Measurements from ENCODE around the gene SRSF5. TPM values are rescaled to one million over a fixed set of nuclear protein-coding genes. Genes with fewer than 3 reads are reported as not detected.

SRSF5 gene
- total RNA-seq, 1 donor from 2014 or later = 279 TPM

DNA sequence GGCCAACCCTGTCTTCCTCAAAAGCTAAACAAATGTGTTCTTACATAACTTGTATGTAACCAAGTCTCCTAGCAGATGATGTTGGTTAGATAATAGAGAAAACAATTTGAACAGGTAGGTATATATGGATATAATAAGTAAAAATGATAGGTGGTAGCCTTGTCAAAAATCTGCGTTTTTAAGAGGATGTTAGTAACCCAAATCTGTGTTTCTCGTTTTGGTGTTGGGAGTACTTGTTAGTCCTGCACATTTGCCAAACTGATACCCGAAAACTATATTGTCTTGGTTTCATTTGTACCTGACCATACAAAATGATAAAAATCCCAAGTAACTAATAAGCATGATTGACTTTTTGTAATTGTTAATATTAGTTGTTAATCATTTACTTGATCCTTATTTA is 8.1 kb downstream of the SRSF5 start:
- Mint-ChIP-seq H3K27ac (ENCODE audit: unreplicated experiment) (no peak overlapping the region), H3K4me1 (ENCODE audit: unreplicated experiment) (peaks cover 6% of the 10 kb centered on the region), H3K9me3 (ENCODE audit: unreplicated experiment) (no peaks in the 10 kb centered on the region), H3K36me3 (ENCODE audit: unreplicated experiment) (peaks cover 66% of the 10 kb centered on the region), H3K27me3 (ENCODE audit: unreplicated experiment) (no peaks in the 10 kb centered on the region), H3K4me3 (ENCODE audit: unreplicated experiment) (no peak overlapping the region)
- TF ChIP-seq, protein P1, sequence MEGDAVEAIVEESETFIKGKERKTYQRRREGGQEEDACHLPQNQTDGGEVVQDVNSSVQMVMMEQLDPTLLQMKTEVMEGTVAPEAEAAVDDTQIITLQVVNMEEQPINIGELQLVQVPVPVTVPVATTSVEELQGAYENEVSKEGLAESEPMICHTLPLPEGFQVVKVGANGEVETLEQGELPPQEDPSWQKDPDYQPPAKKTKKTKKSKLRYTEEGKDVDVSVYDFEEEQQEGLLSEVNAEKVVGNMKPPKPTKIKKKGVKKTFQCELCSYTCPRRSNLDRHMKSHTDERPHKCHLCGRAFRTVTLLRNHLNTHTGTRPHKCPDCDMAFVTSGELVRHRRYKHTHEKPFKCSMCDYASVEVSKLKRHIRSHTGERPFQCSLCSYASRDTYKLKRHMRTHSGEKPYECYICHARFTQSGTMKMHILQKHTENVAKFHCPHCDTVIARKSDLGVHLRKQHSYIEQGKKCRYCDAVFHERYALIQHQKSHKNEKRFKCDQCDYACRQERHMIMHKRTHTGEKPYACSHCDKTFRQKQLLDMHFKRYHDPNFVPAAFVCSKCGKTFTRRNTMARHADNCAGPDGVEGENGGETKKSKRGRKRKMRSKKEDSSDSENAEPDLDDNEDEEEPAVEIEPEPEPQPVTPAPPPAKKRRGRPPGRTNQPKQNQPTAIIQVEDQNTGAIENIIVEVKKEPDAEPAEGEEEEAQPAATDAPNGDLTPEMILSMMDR (IDR thresholded peaks at IDR 0.05) = no peak
- no peak for DNase-seq (ENCODE audit: extremely low spot score, unreplicated experiment)

DNA sequence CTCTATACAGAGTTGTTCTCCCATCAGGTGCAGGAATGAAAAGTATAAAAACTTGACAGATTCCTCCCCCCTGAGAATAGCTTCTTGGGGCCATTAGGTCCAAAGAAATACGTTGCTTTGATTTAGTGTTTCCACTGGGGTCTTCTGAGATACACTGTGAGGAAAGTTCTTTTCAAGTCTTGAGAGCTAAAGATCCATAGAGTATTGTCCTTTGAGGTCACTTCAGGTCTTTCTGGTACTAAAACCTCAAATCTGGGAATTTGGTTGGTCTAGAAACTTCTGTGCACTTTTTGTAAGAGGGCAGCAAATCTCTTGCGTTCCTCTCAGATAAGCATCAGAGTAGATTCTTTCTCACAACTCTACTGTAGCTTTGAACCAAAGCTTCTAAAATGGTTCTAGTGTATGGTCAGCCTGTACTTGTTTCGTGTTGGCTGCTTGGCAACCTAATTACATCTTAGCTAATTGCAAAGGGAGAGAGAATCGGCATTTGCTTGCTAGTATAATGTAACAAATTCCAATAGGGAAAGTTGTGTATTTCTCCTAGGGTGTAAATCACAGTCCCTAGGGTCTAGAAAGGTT is 10.0 kb downstream of the SRSF5 start:
- TF ChIP-seq, protein P1 (IDR thresholded peaks at IDR 0.05) = no peak
- H3K27me3 Mint-ChIP-seq (ENCODE audit: unreplicated experiment) = no peaks in the 10 kb centered on the region
- H3K9me3 Mint-ChIP-seq (ENCODE audit: unreplicated experiment) = no peaks in the 10 kb centered on the region
- no peaks in the 10 kb centered on the region for H3K4me1 Mint-ChIP-seq (ENCODE audit: unreplicated experiment)
- no peak overlapping the region for H3K27ac Mint-ChIP-seq (ENCODE audit: unreplicated experiment)
- peaks cover 52% of the 10 kb centered on the region for H3K36me3 Mint-ChIP-seq (ENCODE audit: unreplicated experiment)
- no peak overlapping the region for H3K4me3 Mint-ChIP-seq (ENCODE audit: unreplicated experiment)
- no peak for DNase-seq (ENCODE audit: extremely low spot score, unreplicated experiment)

DNA sequence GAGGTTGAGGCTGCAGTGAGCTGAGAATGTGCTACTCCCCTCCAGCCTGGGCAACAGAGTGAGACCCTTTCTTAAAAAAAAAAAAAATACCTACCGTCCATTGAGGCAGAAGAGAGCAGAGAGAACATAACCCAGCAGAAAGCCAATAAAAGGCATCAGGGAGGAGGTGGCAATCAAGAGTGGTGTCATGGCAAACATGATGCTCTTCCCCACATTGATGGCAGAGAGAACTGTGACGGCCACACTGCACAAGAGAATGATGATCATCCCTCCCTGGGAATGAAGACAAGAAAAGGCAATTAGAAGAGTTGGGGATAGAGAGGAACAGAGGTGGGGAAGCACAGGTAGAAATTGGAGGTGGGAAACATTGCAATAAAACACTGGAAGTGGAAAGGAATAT is 12.1 kb downstream of the SRSF5 start:
- TF ChIP-seq, protein P1 (IDR thresholded peaks at IDR 0.05) = no peak
- Mint-ChIP-seq H3K27me3 (ENCODE audit: unreplicated experiment) (no peaks in the 10 kb centered on the region), H3K9me3 (ENCODE audit: unreplicated experiment) (no peaks in the 10 kb centered on the region), H3K4me3 (ENCODE audit: unreplicated experiment) (no peak overlapping the region), H3K36me3 (ENCODE audit: unreplicated experiment) (peaks cover 37% of the 10 kb centered on the region), H3K27ac (ENCODE audit: unreplicated experiment) (no peak overlapping the region), H3K4me1 (ENCODE audit: unreplicated experiment) (no peaks in the 10 kb centered on the region)
- no peak for DNase-seq (ENCODE audit: extremely low spot score, unreplicated experiment)

DNA sequence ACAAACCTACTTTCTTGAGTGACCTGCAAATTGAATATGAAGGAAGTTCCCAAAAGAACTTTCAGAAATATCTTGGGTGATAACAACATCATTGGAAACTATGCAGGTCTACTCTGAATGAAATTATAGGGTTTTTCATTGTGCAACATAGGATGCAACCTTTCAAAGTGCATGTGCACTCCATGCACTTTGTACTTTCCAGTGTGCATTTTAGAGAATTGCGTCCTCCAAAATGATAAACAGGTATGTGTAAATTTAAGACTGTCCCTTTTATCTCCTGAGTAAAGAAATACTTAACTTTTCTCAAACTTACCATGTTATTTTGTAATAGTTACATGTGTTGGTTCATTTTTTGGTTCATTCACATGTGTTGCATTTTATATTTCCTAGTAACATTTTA is 13.2 kb downstream of the SRSF5 start:
- no peak for DNase-seq (ENCODE audit: extremely low spot score, unreplicated experiment)
- no peak overlapping the region for H3K4me3 Mint-ChIP-seq (ENCODE audit: unreplicated experiment)
- no peak overlapping the region for H3K27ac Mint-ChIP-seq (ENCODE audit: unreplicated experiment)
- H3K9me3 Mint-ChIP-seq (ENCODE audit: unreplicated experiment) = no peaks in the 10 kb centered on the region
- H3K27me3 Mint-ChIP-seq (ENCODE audit: unreplicated experiment) = no peaks in the 10 kb centered on the region
- H3K36me3 Mint-ChIP-seq (ENCODE audit: unreplicated experiment) = peaks cover 33% of the 10 kb centered on the region
- H3K4me1 Mint-ChIP-seq (ENCODE audit: unreplicated experiment) = no peaks in the 10 kb centered on the region
- TF ChIP-seq, protein P1 (IDR thresholded peaks at IDR 0.05) = no peak

DNA sequence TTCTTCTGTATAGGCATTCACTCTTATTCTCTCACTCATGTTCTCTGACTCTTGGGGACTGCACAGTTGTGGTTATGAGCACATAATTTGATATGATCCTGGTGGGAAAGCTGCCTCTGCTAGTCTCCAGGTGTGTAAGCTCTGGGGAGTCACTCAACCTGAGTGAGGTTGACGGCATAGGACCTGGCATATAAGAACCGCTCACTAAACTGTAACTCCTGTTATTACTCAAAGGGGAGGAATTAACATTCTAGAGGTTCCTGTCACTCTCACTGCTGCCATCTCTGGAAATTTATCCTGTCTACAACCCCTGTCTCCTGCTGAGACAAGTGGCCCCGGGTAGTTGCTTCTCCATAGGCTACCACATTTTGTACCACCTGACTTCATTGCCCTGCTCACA is 14.0 kb downstream of the SRSF5 start:
- H3K27ac Mint-ChIP-seq (ENCODE audit: unreplicated experiment) = no peak overlapping the region
- H3K27me3 Mint-ChIP-seq (ENCODE audit: unreplicated experiment) = no peaks in the 10 kb centered on the region
- H3K4me3 Mint-ChIP-seq (ENCODE audit: unreplicated experiment) = no peak overlapping the region
- no peaks in the 10 kb centered on the region for H3K4me1 Mint-ChIP-seq (ENCODE audit: unreplicated experiment)
- TF ChIP-seq, protein P1 (IDR thresholded peaks at IDR 0.05) = no peak
- no peak for DNase-seq (ENCODE audit: extremely low spot score, unreplicated experiment)
- H3K36me3 Mint-ChIP-seq (ENCODE audit: unreplicated experiment) = peaks cover 26% of the 10 kb centered on the region
- no peaks in the 10 kb centered on the region for H3K9me3 Mint-ChIP-seq (ENCODE audit: unreplicated experiment)

Measured in osteocyte (in vitro differentiated cells).